ENCODE measurements around the gene CDH11. TPM values are rescaled to one million over a fixed set of nuclear protein-coding genes. Genes with fewer than 3 reads are reported as not detected.

CDH11 gene
- total and polyA plus RNA-seq, 9 of the 15 experiments (the other 6 are each of a cell fraction or from before 2014, with no cell fraction given), result 0.18 TPM; not detected in 8

- no peak for FAIRE-seq
- WGBS (ENCODE audit: insufficient coverage, low coverage, missing lambda C conversion rate), result 1% methylated on average over 5 of the region's 5 CpGs
- intact Hi-C loops (cut with micrococcal nuclease), result no loop called here
These were observed 125.2 kb downstream of the CDH11 start for GRCh38 chr16:64996641-64997040.

More at GRCh38 chr16:64996641-64997040, 125.2 kb downstream of the CDH11 start:
- Histone ChIP-seq H3K4me3 (no peak overlapping the region), H3K9ac (ENCODE audit: insufficient read depth in 1 of 2, low read depth in 2 of 2, low read length in 2 of 2) (no peak overlapping the region), H4K20me1 (replicated peaks; ENCODE audit: control insufficient read depth, insufficient read depth, low read length) (no peaks in the 10 kb centered on the region), H2AFZ (ENCODE audit: low read depth, low read length) (no peak overlapping the region), H3K79me2 (ENCODE audit: control insufficient read depth, insufficient read depth, low read length) (no peaks in the 10 kb centered on the region), H3K4me1 (replicated peaks in 1 of 2; ENCODE audit: control insufficient read depth in 2 of 2, insufficient read depth in 2 of 2, low read length in 2 of 2) (no peaks in the 10 kb centered on the region), H3K36me3 (ENCODE audit: control insufficient read depth, insufficient read depth, low read length) (no peaks in the 10 kb centered on the region), H3K9me3 (replicated peaks; ENCODE audit: control insufficient read depth, insufficient read depth, low read depth, low read length) (no peaks in the 10 kb centered on the region), H3K4me2 (ENCODE audit: insufficient read depth, low read length) (no peak overlapping the region), H3K9me1 (ENCODE audit: control insufficient read depth, insufficient read depth, low read length) (no peaks in the 10 kb centered on the region), H3K27me3 (ENCODE audit: control insufficient read depth in 2 of 2, insufficient read depth in 2 of 2, low read length in 2 of 2) (no peaks in the 10 kb centered on the region), H3K27ac (ENCODE audit: extremely low read depth, low read depth, low read length) (no peak overlapping the region)
- ChIA-PET POLR2A (no interaction called here), CTCF (ENCODE audit: low intra/inter-chr PET ratio) (no interaction called here)
- no TSS peak for BruUV-seq (replicated peaks)
- no peak for TF ChIP-seq SIN3B (IDR thresholded peaks at IDR 0.05; ENCODE audit: low read depth)
- no peak for TF ChIP-seq PTTG1 (tag; IDR thresholded peaks at IDR 0.05; ENCODE audit: low read depth)
- no peak for TF ChIP-seq ILF3 (IDR thresholded peaks at IDR 0.05; ENCODE audit: borderline replicate concordance)
- no peak for TF ChIP-seq ZC3H4 (CRISPR knock-in tag; IDR thresholded peaks at IDR 0.05; ENCODE audit: borderline replicate concordance)
- no peak for TF ChIP-seq SREBF1 (IDR thresholded peaks at IDR 0.05; ENCODE audit: borderline replicate concordance, low read depth, low read length)
- TF ChIP-seq HLTF (IDR thresholded peaks at IDR 0.05), result no peak
- TF ChIP-seq HSF4 (CRISPR knock-in tag; IDR thresholded peaks at IDR 0.05; ENCODE audit: borderline replicate concordance), result no peak
- no peak for TF ChIP-seq ZNF609 (CRISPR knock-in tag; IDR thresholded peaks at IDR 0.05; ENCODE audit: borderline replicate concordance)
- TF ChIP-seq NBN (IDR thresholded peaks at IDR 0.05; ENCODE audit: low read depth), result no peak
- TF ChIP-seq RCOR1 (IDR thresholded peaks at IDR 0.05; ENCODE audit: borderline replicate concordance in 1 of 2, low read depth in 2 of 2, low read length in 2 of 2), result no peak
- TF ChIP-seq RBM17 (IDR thresholded peaks at IDR 0.05; ENCODE audit: borderline replicate concordance, low read depth, low read length), result no peak
- no peak for TF ChIP-seq MCM2 (IDR thresholded peaks at IDR 0.05; ENCODE audit: low read depth)
- TF ChIP-seq CEBPG (CRISPR knock-in tag; IDR thresholded peaks at IDR 0.05), result no peak
- TF ChIP-seq CEBPG (tag; conservative IDR thresholded peaks at IDR 0.05 in 1 of 2, IDR thresholded peaks at IDR 0.05 in 1 of 2), result no peak
- TF ChIP-seq HDAC1 (IDR thresholded peaks at IDR 0.05), result no peak
- no peak for TF ChIP-seq USF1 (CRISPR knock-in tag; IDR thresholded peaks at IDR 0.05)
- no peak for TF ChIP-seq MCM7 (IDR thresholded peaks at IDR 0.05)
- no peak for TF ChIP-seq RHOXF2B (CRISPR knock-in tag; conservative IDR thresholded peaks at IDR 0.05)
- TF ChIP-seq ZNF436 (CRISPR knock-in tag; IDR thresholded peaks at IDR 0.05), result no peak
- no peak for TF ChIP-seq LCOR (CRISPR knock-in tag; IDR thresholded peaks at IDR 0.05)
- ATAC-seq, result no peak
- in situ Hi-C loops (cut with MboI), result no loop called here
- DNase-seq (ENCODE audit: extremely low read depth in 1 of 4, low spot score in 3 of 4), result no peak

Measured in K562 (cell line).